Measurements from ENCODE around the gene JAZF1. TPM values are rescaled to one million over a fixed set of nuclear protein-coding genes. Genes with fewer than 3 reads are reported as not detected.

The JAZF1 gene
- total RNA-seq, 1 experiment from 2014 or later = 1.5 TPM

DNA sequence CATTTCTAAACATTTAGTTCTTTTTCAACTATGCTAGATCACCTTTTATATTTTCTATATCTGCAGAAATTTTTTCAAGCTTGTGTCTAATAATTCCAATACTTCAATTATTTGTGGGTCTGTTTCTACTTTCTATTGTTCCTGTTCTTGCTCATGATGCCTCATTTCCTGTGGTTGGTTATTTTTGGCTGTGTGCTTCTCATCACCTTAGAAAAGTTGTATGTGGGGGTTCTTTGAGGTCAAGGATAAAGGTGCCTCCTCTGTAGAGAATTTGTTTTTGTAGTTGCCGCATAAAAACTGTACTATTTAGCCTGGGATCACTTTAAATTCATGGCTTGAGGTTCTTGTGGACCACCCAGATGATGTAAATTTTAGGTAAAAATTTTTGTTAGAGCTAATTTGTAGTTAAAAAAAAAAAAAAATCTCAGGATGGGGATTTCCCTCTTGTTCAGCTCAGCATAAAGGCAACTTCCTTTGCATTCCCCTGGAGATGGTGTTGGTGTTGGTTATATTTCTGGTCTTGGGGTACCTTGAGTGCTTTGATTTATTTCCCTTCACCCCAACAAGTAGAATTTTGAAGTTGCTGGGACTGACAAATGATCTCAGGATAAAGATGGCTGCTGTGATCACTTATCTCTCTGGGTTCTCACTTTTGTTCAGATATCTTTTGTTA is 27.0 kb upstream of the JAZF1 start:
- Histone ChIP-seq H3K4me1 (ENCODE audit: insufficient read depth, low read length, poor library complexity, severe bottlenecking) (no peaks in the 10 kb centered on the region), H3K36me3 (ENCODE audit: insufficient read depth, low read length, poor library complexity, severe bottlenecking) (no peaks in the 10 kb centered on the region), H3K4me3 (ENCODE audit: low read depth, low read length, poor library complexity, severe bottlenecking) (no peak overlapping the region), H3K9me3 (ENCODE audit: low read depth, low read length, poor library complexity, severe bottlenecking) (no peaks in the 10 kb centered on the region), H3K27me3 (replicated peaks; ENCODE audit: insufficient read depth, low read depth, low read length, poor library complexity) (no peaks in the 10 kb centered on the region), H3K27ac (ENCODE audit: low read depth, low read length, poor library complexity, severe bottlenecking) (no peak overlapping the region)
- TF ChIP-seq CTCF (conservative IDR thresholded peaks at IDR 0.05; ENCODE audit: low read depth, low read length) (no peak), EZH2 (IDR thresholded peaks at IDR 0.05; ENCODE audit: borderline replicate concordance, low read depth, low read length, poor library complexity, severe bottlenecking) (no peak)
- intact Hi-C loops (cut with micrococcal nuclease; ENCODE audit: unreplicated experiment) = no loop called here
- no TSS peak for BruUV-seq (replicated peaks)
- ChIA-PET POLR2A (ENCODE audit: low non-redundant PET) (interaction anchor here (0.6 kb wide), 1 partner anchor 235 kb away, joined by 5 read pairs; no protein-coding TSS in a partner anchor), CTCF (no interaction called here)
- DNase-seq (ENCODE audit: low spot score) = no peak

DNA sequence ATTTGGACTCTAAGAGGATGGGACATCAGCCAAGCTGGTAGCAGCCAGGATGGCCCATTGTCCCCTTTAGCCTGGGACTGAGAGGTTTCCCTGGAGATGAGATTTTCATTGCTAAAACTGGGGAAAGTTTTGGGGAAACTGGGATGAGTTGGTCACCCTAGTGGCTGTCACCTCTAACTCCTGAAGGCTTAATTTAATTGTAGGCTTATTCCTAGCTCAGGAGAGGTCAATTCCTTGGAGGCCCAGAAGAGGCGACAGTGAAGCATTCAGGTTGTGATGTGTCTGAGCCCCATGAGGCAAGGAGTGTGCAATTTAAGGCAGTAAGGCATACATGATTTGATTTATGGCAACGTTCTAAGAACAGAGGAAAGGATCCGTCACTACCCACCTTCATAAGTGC is 24.9 kb upstream of the JAZF1 start:
- no peaks in the 10 kb centered on the region for H3K36me3 ChIP-seq (ENCODE audit: insufficient read depth, low read length, poor library complexity, severe bottlenecking)
- H3K27ac ChIP-seq (ENCODE audit: low read depth, low read length, poor library complexity, severe bottlenecking) = no peak overlapping the region
- no TSS peak for BruUV-seq (replicated peaks)
- ChIA-PET CTCF (no interaction called here), POLR2A (ENCODE audit: low non-redundant PET) (no interaction called here)
- intact Hi-C loops (cut with micrococcal nuclease; ENCODE audit: unreplicated experiment) = no loop called here
- no peaks in the 10 kb centered on the region for H3K4me1 ChIP-seq (ENCODE audit: insufficient read depth, low read length, poor library complexity, severe bottlenecking)
- H3K9me3 ChIP-seq (ENCODE audit: low read depth, low read length, poor library complexity, severe bottlenecking) = no peaks in the 10 kb centered on the region
- no peak for DNase-seq (ENCODE audit: low spot score)
- H3K27me3 ChIP-seq (replicated peaks; ENCODE audit: insufficient read depth, low read depth, low read length, poor library complexity) = no peaks in the 10 kb centered on the region
- H3K4me3 ChIP-seq (ENCODE audit: low read depth, low read length, poor library complexity, severe bottlenecking) = no peak overlapping the region
- TF ChIP-seq CTCF (conservative IDR thresholded peaks at IDR 0.05; ENCODE audit: low read depth, low read length) (no peak), EZH2 (IDR thresholded peaks at IDR 0.05; ENCODE audit: borderline replicate concordance, low read depth, low read length, poor library complexity, severe bottlenecking) (no peak)

DNA sequence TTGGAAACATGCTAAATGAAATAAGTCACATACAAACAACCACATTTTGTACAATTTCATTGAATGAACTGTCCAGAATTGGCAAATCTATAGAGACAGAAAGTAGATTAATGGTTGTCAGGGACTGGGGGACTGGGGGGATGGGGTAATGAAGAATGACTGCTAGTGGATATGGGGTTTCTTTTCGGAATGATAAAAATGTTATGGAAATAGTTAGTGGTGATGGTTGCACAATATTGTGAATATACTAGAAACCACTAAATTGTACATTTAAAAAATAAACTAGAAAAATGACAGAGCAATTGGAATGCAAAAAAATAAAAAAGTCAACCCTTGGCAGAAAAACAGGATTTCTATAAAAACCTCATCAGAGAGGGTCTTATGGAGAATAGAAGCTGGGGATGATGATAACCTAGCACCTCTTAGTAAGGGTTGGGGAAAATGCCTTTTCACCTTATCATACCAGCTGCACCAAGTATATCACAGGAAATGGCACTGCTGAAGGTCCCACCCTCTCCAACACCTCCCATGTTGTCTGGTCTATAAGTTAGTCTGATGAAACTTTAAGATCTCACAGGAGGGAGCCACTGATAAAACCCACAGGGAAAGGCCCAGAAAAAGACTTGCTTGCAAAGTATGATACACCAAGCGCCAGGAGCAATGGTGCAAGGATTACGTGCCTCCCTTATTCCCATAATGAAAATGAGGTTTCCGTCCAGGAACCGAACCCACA is 23.1 kb upstream of the JAZF1 start:
- no peaks in the 10 kb centered on the region for H3K27me3 ChIP-seq (replicated peaks; ENCODE audit: insufficient read depth, low read depth, low read length, poor library complexity)
- no peaks in the 10 kb centered on the region for H3K9me3 ChIP-seq (ENCODE audit: low read depth, low read length, poor library complexity, severe bottlenecking)
- intact Hi-C loops (cut with micrococcal nuclease; ENCODE audit: unreplicated experiment) = no loop called here
- H3K4me3 ChIP-seq (ENCODE audit: low read depth, low read length, poor library complexity, severe bottlenecking) = no peak overlapping the region
- no peaks in the 10 kb centered on the region for H3K36me3 ChIP-seq (ENCODE audit: insufficient read depth, low read length, poor library complexity, severe bottlenecking)
- TF ChIP-seq CTCF (conservative IDR thresholded peaks at IDR 0.05; ENCODE audit: low read depth, low read length) (no peak), EZH2 (IDR thresholded peaks at IDR 0.05; ENCODE audit: borderline replicate concordance, low read depth, low read length, poor library complexity, severe bottlenecking) (no peak)
- DNase-seq (ENCODE audit: low spot score) = no peak
- no TSS peak for BruUV-seq (replicated peaks)
- no peak overlapping the region for H3K27ac ChIP-seq (ENCODE audit: low read depth, low read length, poor library complexity, severe bottlenecking)
- CTCF ChIA-PET = no interaction called here
- no peaks in the 10 kb centered on the region for H3K4me1 ChIP-seq (ENCODE audit: insufficient read depth, low read length, poor library complexity, severe bottlenecking)
- POLR2A ChIA-PET (ENCODE audit: low non-redundant PET) = no interaction called here
